Effector memory CD8-positive, alpha-beta T cell (primary cell): ENCODE results near the gene TLCD5.

Experiments used
- ATAC-seq: fragments of 150-1000 bp; cut with Tn5 transposase; replicated peaks from 2 replicates; pipeline ENCODE4 v1.10.0; 2021; ENCODE audit warnings: mild to moderate bottlenecking, moderate library complexity
- DNase-seq, 3 experiments: peaks; one replicate each; pipeline ENCODE4 v3.0.0; 2021
- H3K27ac Mint-ChIP-seq, 2 donors: one replicate each; pipeline ENCODE4 v1.8.0; 2022; ENCODE audit warnings: mild to moderate bottlenecking in 2 of 2, mixed read lengths in 2 of 2, moderate library complexity in 2 of 2
- H3K27me3 Mint-ChIP-seq, 2 donors: one replicate each; pipeline ENCODE4 v1.8.0; 2022; ENCODE audit warnings: mixed read lengths in 2 of 2
- H3K36me3 Mint-ChIP-seq: one replicate; pipeline ENCODE4 v1.8.0; 2022; ENCODE audit warnings: mild to moderate bottlenecking, moderate library complexity, mixed read lengths; ENCODE audit not compliant: insufficient read depth
- H3K4me1 Mint-ChIP-seq, 2 donors: one replicate each; pipeline ENCODE4 v1.8.0; 2022; ENCODE audit warnings: low read depth in 2 of 2, mixed read lengths in 2 of 2
- H3K4me3 Mint-ChIP-seq, 2 donors: one replicate each; pipeline ENCODE4 v1.8.0; 2022; ENCODE audit warnings: mild to moderate bottlenecking in 2 of 2, mixed read lengths in 2 of 2, moderate library complexity in 2 of 2
- H3K9me3 Mint-ChIP-seq, 2 donors: one replicate each; pipeline ENCODE4 v1.8.0; 2022; ENCODE audit warnings: mixed read lengths in 2 of 2

Gene TLCD5

DNA sequence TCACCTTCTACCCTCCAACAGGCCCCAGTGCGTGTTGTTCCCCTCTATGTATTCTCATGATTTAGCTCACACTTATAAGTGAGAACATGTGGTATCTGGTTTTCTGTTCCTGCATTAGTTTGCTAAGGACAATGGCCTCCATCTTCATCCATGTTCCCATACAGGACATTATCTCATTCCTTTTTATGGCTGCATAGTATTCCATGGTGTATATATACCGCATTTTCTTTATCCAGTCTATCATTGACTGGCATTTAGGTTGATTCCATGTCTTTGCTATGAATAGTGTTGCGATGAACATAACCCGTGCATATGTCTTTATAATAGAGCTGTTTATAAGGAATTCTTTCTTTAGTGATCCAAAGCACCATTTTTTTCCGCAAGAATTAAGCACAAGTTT, 28.5 kb upstream of the TLCD5 start:
- Mint-ChIP-seq H3K27me3 (peaks cover 33 to 78% of the 10 kb centered on the region in 2 donors), H3K9me3 (no peaks in the 10 kb centered on the region)

GRCh38 chr11:120298461-120298860, 26.6 kb upstream of the TLCD5 start:
- H3K4me1 Mint-ChIP-seq = no peaks in the 10 kb centered on the region
- no peak overlapping the region for H3K27ac Mint-ChIP-seq
- ATAC-seq (no peak), DNase-seq (no peak)
- no peaks in the 10 kb centered on the region for H3K36me3 Mint-ChIP-seq
- no peaks in the 10 kb centered on the region for H3K9me3 Mint-ChIP-seq
- H3K4me3 Mint-ChIP-seq = no peak overlapping the region
- H3K27me3 Mint-ChIP-seq = peaks cover 34 to 78% of the 10 kb centered on the region in 2 donors

More for the DNA sequence above, 28.5 kb upstream of the TLCD5 start:
- ATAC-seq (no peak), DNase-seq (no peak)
- no peaks in the 10 kb centered on the region for H3K4me1 Mint-ChIP-seq
- H3K27ac Mint-ChIP-seq = no peak overlapping the region
- no peak overlapping the region for H3K4me3 Mint-ChIP-seq
- no peaks in the 10 kb centered on the region for H3K36me3 Mint-ChIP-seq

GRCh38 chr11:120302001-120302805, 22.9 kb upstream of the TLCD5 start:
- no peak for ATAC-seq
- peaks cover 32 to 75% of the 10 kb centered on the region in 2 donors for H3K27me3 Mint-ChIP-seq

GRCh38 chr11:120303004-120303637, 22.0 kb upstream of the TLCD5 start:
- Mint-ChIP-seq H3K9me3 (no peaks in the 10 kb centered on the region), H3K4me3 (no peak overlapping the region), H3K27me3 (peaks cover 30 to 69% of the 10 kb centered on the region in 2 donors), H3K36me3 (no peaks in the 10 kb centered on the region), H3K27ac (no peak overlapping the region), H3K4me1 (no peaks in the 10 kb centered on the region)
- peak; percentile 29 to 48 (median 36) for DNase-seq
- peak; percentile 69 for ATAC-seq

More at GRCh38 chr11:120302001-120302805, 22.9 kb upstream of the TLCD5 start:
- Mint-ChIP-seq H3K9me3 (no peaks in the 10 kb centered on the region), H3K27ac (no peak overlapping the region), H3K36me3 (no peaks in the 10 kb centered on the region), H3K4me3 (no peak overlapping the region), H3K4me1 (no peaks in the 10 kb centered on the region)
- DNase-seq = no peak

GRCh38 chr11:120304526-120304925, 20.6 kb upstream of the TLCD5 start:
- DNase-seq (no peak), ATAC-seq (no peak)
- no peaks in the 10 kb centered on the region for H3K9me3 Mint-ChIP-seq
- no peak overlapping the region for H3K27ac Mint-ChIP-seq
- H3K36me3 Mint-ChIP-seq = no peaks in the 10 kb centered on the region
- H3K27me3 Mint-ChIP-seq = peaks cover 24 to 59% of the 10 kb centered on the region in 2 donors
- no peaks in the 10 kb centered on the region for H3K4me1 Mint-ChIP-seq
- H3K4me3 Mint-ChIP-seq = no peak overlapping the region

GRCh38 chr11:120305286-120305685, 19.8 kb upstream of the TLCD5 start:
- Mint-ChIP-seq H3K27me3 (peaks cover 19 to 52% of the 10 kb centered on the region in 2 donors), H3K9me3 (no peaks in the 10 kb centered on the region), H3K4me1 (no peaks in the 10 kb centered on the region), H3K4me3 (no peak overlapping the region), H3K36me3 (no peaks in the 10 kb centered on the region), H3K27ac (no peak overlapping the region)
- no peak for ATAC-seq
- DNase-seq = no peak

DNA sequence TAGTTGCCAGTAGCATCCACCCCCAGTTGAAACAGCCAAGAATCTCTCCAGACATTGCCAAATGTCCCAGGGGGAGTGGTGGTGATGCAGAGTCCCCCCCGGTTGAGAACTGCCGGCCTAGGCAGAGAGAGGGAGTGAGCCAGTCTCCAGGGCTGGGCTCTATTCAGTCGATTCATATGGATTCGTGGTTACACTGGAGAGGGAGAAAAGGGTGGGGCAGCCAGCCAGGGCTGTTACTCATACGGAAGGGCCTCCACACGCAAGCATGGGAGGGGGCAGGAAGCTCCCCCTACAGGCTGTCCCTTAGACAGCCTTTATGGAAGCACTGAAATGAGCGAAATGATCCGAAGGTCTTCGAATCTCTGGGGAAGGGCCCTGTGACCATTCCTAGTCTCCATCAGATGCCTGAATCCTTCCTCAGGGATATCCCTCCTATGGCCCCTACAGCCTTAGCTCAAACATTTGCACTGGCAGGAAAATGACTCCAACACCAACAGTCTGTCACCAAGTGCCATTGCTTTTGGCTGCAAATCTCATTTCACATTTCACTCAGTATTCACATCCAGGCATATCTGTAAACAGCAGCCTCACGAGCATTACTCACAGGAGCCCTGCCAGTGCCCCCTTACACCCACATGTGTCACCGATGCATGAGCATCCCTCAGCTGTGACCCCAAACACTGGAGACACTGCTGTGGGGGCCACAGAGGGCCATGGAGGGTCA, 18.4 kb upstream of the TLCD5 start:
- Mint-ChIP-seq H3K4me3 (no peak overlapping the region), H3K36me3 (no peaks in the 10 kb centered on the region), H3K27ac (no peak overlapping the region), H3K27me3 (peaks cover 19 to 48% of the 10 kb centered on the region in 2 donors), H3K9me3 (no peaks in the 10 kb centered on the region), H3K4me1 (no peaks in the 10 kb centered on the region)
- no peak for ATAC-seq
- DNase-seq = no peak

GRCh38 chr11:120307476-120307875, 17.6 kb upstream of the TLCD5 start:
- Mint-ChIP-seq H3K36me3 (no peaks in the 10 kb centered on the region), H3K4me3 (no peak overlapping the region), H3K9me3 (no peaks in the 10 kb centered on the region), H3K27me3 (peaks cover 12 to 40% of the 10 kb centered on the region in 2 donors), H3K4me1 (no peaks in the 10 kb centered on the region), H3K27ac (no peak overlapping the region)
- DNase-seq (no peak), ATAC-seq (no peak)

- Mint-ChIP-seq H3K4me1 (no peaks in the 10 kb centered on the region), H3K9me3 (no peaks in the 10 kb centered on the region), H3K27ac (no peak overlapping the region), H3K36me3 (no peaks in the 10 kb centered on the region), H3K27me3 (peaks cover 17 to 34% of the 10 kb centered on the region in 2 donors), H3K4me3 (no peak overlapping the region)
- no peak for DNase-seq
- no peak for ATAC-seq
These were observed 17.0 kb upstream of the TLCD5 start for GRCh38 chr11:120308081-120308480.

DNA sequence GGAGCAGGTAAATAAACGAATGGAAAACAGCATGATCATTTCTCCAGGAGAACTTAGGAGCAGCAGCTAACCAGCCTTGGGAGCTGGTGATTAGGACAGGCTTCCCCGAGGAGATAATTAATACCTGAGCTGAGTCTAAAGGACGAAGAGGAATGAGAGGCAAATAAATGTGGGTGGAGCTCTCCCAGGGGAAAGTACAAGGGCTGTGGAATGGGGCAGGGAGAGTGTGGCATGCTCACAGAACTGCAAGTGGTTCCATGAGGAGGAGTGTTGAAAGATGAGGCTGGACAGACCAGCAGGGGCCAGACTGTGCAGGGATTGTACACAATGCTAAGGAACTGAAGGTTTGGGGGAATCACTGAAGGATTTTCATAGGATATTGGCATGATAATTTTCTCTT, 14.2 kb upstream of the TLCD5 start:
- no peak for ATAC-seq
- no peaks in the 10 kb centered on the region for H3K4me1 Mint-ChIP-seq
- no peaks in the 10 kb centered on the region for H3K36me3 Mint-ChIP-seq
- H3K4me3 Mint-ChIP-seq = no peak overlapping the region
- no peaks in the 10 kb centered on the region for H3K9me3 Mint-ChIP-seq
- no peak overlapping the region for H3K27ac Mint-ChIP-seq
- DNase-seq = no peak
- H3K27me3 Mint-ChIP-seq = peaks cover 12 to 17% of the 10 kb centered on the region in 2 donors

GRCh38 chr11:120314861-120315260, 10.2 kb upstream of the TLCD5 start:
- no peak for DNase-seq
- H3K27ac Mint-ChIP-seq = no peak overlapping the region
- H3K27me3 Mint-ChIP-seq = peaks cover 32 to 34% of the 10 kb centered on the region in 2 donors
- no peak overlapping the region for H3K4me3 Mint-ChIP-seq
- no peaks in the 10 kb centered on the region for H3K9me3 Mint-ChIP-seq
- no peaks in the 10 kb centered on the region for H3K36me3 Mint-ChIP-seq
- H3K4me1 Mint-ChIP-seq = no peaks in the 10 kb centered on the region
- ATAC-seq = no peak

- DNase-seq (no peak), ATAC-seq (no peak)
- H3K4me1 Mint-ChIP-seq = no peaks in the 10 kb centered on the region
- no peaks in the 10 kb centered on the region for H3K9me3 Mint-ChIP-seq
- H3K27ac Mint-ChIP-seq = no peak overlapping the region
- no peaks in the 10 kb centered on the region for H3K36me3 Mint-ChIP-seq
- H3K4me3 Mint-ChIP-seq = no peak overlapping the region
- H3K27me3 Mint-ChIP-seq = peaks cover 46 to 50% of the 10 kb centered on the region in 2 donors
These were observed 8.0 kb upstream of the TLCD5 start for GRCh38 chr11:120316880-120317688.
